ENCODE measurements around the gene SH3RF1. TPM values are rescaled to one million over a fixed set of nuclear protein-coding genes. Genes with fewer than 3 reads are reported as not detected.

SH3RF1 gene
- total and polyA plus RNA-seq, 2 of the 8 experiments (the other 6 are each of a cell fraction or from before 2014, with no cell fraction given): 6.9 to 15.1 TPM

GRCh38 chr4:169163947-169164668, 106.6 kb downstream of the SH3RF1 start:
- Histone ChIP-seq H3K56ac (replicated peaks; ENCODE audit: insufficient read length, low read depth, low read length) (no peak overlapping the region), H2BK15ac (ENCODE audit: low read length) (no peak overlapping the region), H3K36me3 (ENCODE audit: control insufficient read depth in 2 of 4, insufficient read depth in 4 of 4, low read length in 3 of 4) (no peaks in the 10 kb centered on the region), H4K5ac (ENCODE audit: insufficient read length, low read depth, low read length) (no peak overlapping the region), H2BK12ac (ENCODE audit: low read depth, low read length) (no peak overlapping the region), H3K4me2 (ENCODE audit: insufficient read depth in 1 of 2, low read depth in 2 of 2, low read length in 2 of 2) (no peak overlapping the region), H4K20me1 (replicated peaks in 1 of 2; ENCODE audit: control insufficient read depth in 1 of 2, insufficient read depth in 2 of 2, low read length in 2 of 2) (peaks cover 0 to 3% of the 10 kb centered on the region in 2 experiments), H2AFZ (ENCODE audit: low read length) (no peak overlapping the region), H2BK5ac (ENCODE audit: low read depth, low read length) (no peak overlapping the region), H3K79me2 (ENCODE audit: control insufficient read depth in 1 of 2, insufficient read depth in 2 of 2, low read length in 2 of 2) (no peaks in the 10 kb centered on the region), H3K23ac (ENCODE audit: insufficient read length) (no peak overlapping the region), H3K18ac (ENCODE audit: extremely low read depth, low read length) (no peak overlapping the region), H3K79me1 (ENCODE audit: low read depth, low read length) (no peaks in the 10 kb centered on the region), H3K9me3 (ENCODE audit: insufficient read depth in 2 of 2, low read depth in 1 of 2, low read length in 1 of 2) (no peaks in the 10 kb centered on the region), H3K27ac (ENCODE audit: low read depth, low read length) (no peak overlapping the region), H3K9ac (replicated peaks in 1 of 4; ENCODE audit: extremely low read depth in 1 of 4, low read depth in 3 of 4, low read length in 3 of 4) (no peak overlapping the region), H4K91ac (replicated peaks; ENCODE audit: insufficient read length, low read length) (no peak overlapping the region), H4K8ac (ENCODE audit: extremely low read depth, insufficient read depth, low read length) (no peak overlapping the region), H3K14ac (ENCODE audit: insufficient read length) (no peak overlapping the region), H2AK5ac (ENCODE audit: low read depth, low read length) (no peak overlapping the region), H3K4ac (replicated peaks; ENCODE audit: insufficient read length, low read depth, low read length) (no peak overlapping the region), H2BK120ac (replicated peaks; ENCODE audit: low read depth, low read length) (no peak overlapping the region), H3K4me1 (replicated peaks in 1 of 4; ENCODE audit: control insufficient read depth in 3 of 4, insufficient read depth in 4 of 4, low read length in 3 of 4) (peaks cover 0 to 10% (median 0%) of the 10 kb centered on the region in 4 experiments; a peak in 2 of 7 replicates), H3K4me3 (ENCODE audit: extremely low read depth in 1 of 4, insufficient read depth in 2 of 4, low read depth in 3 of 4, low read length in 4 of 4) (no peak overlapping the region), H2BK20ac (ENCODE audit: low read length) (no peak overlapping the region), H3K23me2 (ENCODE audit: low read depth, low read length) (no peaks in the 10 kb centered on the region), H3K27me3 (replicated peaks in 1 of 4; ENCODE audit: control insufficient read depth in 3 of 4, extremely low read depth in 1 of 4, insufficient read depth in 3 of 4, low read length in 3 of 4) (no peaks in the 10 kb centered on the region)
- CTCF ChIA-PET (ENCODE audit: partially characterized antibody): no interaction called here
- TF ChIP-seq JUN (IDR thresholded peaks at IDR 0.05; ENCODE audit: low read depth, low read length): no peak
- no peak for TF ChIP-seq SIRT6 (IDR thresholded peaks at IDR 0.05; ENCODE audit: low read length)
- no peak for TF ChIP-seq HDAC2 (IDR thresholded peaks at IDR 0.05; ENCODE audit: borderline replicate concordance in 1 of 2, low read depth in 2 of 2, low read length in 2 of 2)
- no peak for TF ChIP-seq CHD2 (IDR thresholded peaks at IDR 0.05; ENCODE audit: low read length)
- no peak for TF ChIP-seq TAF7 (optimal IDR thresholded peaks at IDR 0.05; ENCODE audit: borderline replicate concordance, low read depth, low read length)
- TF ChIP-seq SP1 (IDR thresholded peaks at IDR 0.05; ENCODE audit: low read depth, low read length): no peak
- no peak for TF ChIP-seq SP4 (IDR thresholded peaks at IDR 0.05; ENCODE audit: low read length)
- no peak for TF ChIP-seq RFX5 (IDR thresholded peaks at IDR 0.05; ENCODE audit: borderline replicate concordance, low read depth, low read length)
- no peak for TF ChIP-seq RBBP5 (IDR thresholded peaks at IDR 0.05; ENCODE audit: borderline replicate concordance, low read depth, low read length)
- TF ChIP-seq USF2 (IDR thresholded peaks at IDR 0.05; ENCODE audit: low read length): no peak
- no peak for TF ChIP-seq POLR2AphosphoS5 (IDR thresholded peaks at IDR 0.05; ENCODE audit: low read depth, low read length)
- no peak for TF ChIP-seq RNF2 (IDR thresholded peaks at IDR 0.05; ENCODE audit: borderline replicate concordance, low read depth, low read length, missing control alignments, poor library complexity, severe bottlenecking)
- DNase-seq (ENCODE audit: low read depth in 1 of 2, low spot score in 2 of 2): no peak
- POLR2A ChIA-PET (ENCODE audit: partially characterized antibody): no interaction called here
- FAIRE-seq: no peak
